BJ (cell line): Measurements from ENCODE around the gene MGA. TPM values are rescaled to one million over a fixed set of nuclear protein-coding genes. Genes with fewer than 3 reads are reported as not detected.

Source experiments
- CTCF ChIA-PET: fragments of 350-600 bp; formaldehyde crosslinking; extraction: SDS; loops from one replicate; lab custom pipeline; 2021; ENCODE audit warnings: antibody characterized with exemption, inconsistent platforms; lab: Yijun Ruan, JAX
- POLR2A ChIA-PET: fragments of 300-600 bp; sonication (Branson Sonifier 250); formaldehyde crosslinking; extraction: SDS; loops from one replicate; lab custom pipeline; 2021; ENCODE audit warnings: antibody characterized with exemption; lab: Charles Lee
- DNase-seq: peaks from one replicate; pipeline ENCODE4 v3.0.0-alpha.2; 2011; ENCODE audit warnings: low read depth
- H3K27me3 ChIP-seq: 2 replicates; pipeline ENCODE4 v1.6.0; 2011; ENCODE audit warnings: low read length; ENCODE audit not compliant: control insufficient read depth, insufficient read depth
- H3K36me3 ChIP-seq: 2 replicates; pipeline ENCODE4 v1.5.1; 2011; ENCODE audit warnings: low read length; ENCODE audit not compliant: control insufficient read depth, insufficient read depth
- H3K4me3 ChIP-seq: 2 replicates; pipeline ENCODE4 v1.5.1; 2011; ENCODE audit warnings: low read depth, mild to moderate bottlenecking, control low read depth, low read length
- polyA plus RNA-seq: library from polyadenylated mRNA; depleted of rRNA; stranded (reverse); fragments of >200 nt; gene quantifications from 2 replicates; pipeline ENCODE4 v1.2.3, GENCODE V29; 2011
- TF ChIP-seq, protein P1 (sequence below): IDR thresholded peaks from 2 replicates; pipeline ENCODE4 v1.5.1; 2011; ENCODE audit warnings: low read depth, mild to moderate bottlenecking, control low read depth, inconsistent platforms, low read length, moderate library complexity; ENCODE audit not compliant: insufficient read depth

The MGA gene
- polyA plus RNA-seq, 1 experiment = 4.7 TPM

DNA sequence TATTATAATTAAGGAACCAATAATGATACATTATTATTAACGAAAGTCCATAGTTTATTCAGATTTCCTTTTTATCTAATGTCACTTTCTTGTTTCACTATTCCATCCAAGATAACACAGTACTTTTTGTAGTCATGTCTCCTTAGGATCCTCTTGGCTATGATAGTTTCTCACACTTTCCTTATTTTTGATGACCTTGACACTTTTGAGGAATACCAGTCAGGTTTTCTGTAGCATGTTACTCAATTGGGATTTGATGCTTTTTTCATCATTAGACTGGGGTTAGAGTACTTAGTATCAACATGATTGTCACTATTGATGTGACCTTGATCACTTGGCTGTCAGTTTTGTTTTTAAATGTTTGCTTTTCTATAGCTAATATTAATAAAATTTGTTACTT, 33.0 kb upstream of the MGA start:
- ChIA-PET CTCF (interaction anchor here (1.5 kb wide), 1 partner anchor 24 kb away, joined by 3 read pairs; no protein-coding TSS in a partner anchor), POLR2A (no interaction called here)
- no peaks in the 10 kb centered on the region for H3K36me3 ChIP-seq
- no peak for DNase-seq
- H3K4me3 ChIP-seq = no peak overlapping the region
- TF ChIP-seq, protein P1, sequence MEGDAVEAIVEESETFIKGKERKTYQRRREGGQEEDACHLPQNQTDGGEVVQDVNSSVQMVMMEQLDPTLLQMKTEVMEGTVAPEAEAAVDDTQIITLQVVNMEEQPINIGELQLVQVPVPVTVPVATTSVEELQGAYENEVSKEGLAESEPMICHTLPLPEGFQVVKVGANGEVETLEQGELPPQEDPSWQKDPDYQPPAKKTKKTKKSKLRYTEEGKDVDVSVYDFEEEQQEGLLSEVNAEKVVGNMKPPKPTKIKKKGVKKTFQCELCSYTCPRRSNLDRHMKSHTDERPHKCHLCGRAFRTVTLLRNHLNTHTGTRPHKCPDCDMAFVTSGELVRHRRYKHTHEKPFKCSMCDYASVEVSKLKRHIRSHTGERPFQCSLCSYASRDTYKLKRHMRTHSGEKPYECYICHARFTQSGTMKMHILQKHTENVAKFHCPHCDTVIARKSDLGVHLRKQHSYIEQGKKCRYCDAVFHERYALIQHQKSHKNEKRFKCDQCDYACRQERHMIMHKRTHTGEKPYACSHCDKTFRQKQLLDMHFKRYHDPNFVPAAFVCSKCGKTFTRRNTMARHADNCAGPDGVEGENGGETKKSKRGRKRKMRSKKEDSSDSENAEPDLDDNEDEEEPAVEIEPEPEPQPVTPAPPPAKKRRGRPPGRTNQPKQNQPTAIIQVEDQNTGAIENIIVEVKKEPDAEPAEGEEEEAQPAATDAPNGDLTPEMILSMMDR = no peak
- H3K27me3 ChIP-seq = no peaks in the 10 kb centered on the region

DNA sequence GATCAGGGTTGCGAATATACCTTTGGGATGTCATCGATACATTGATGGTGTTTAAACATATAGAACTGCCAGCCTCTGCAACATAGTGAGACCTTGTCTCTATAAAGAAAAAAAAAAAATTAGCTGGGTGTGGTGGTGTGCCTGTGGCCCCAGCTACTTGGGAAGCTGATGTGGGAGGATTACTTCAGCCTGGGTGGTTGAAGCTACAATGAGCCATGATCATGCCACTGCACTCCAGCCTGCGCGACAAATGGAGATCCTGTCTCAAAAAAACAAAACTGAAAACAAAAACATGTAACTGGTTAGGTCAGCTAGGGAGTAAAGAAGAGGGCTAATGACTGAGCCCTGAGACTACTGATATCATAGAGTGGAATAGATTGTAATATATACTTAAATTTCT, 30.7 kb upstream of the MGA start:
- no peaks in the 10 kb centered on the region for H3K27me3 ChIP-seq
- H3K4me3 ChIP-seq = no peak overlapping the region
- H3K36me3 ChIP-seq = no peaks in the 10 kb centered on the region
- DNase-seq = no peak
- CTCF ChIA-PET = interaction anchor here (0.6 to 0.7 kb wide), 3 partner anchors 11 to 164 kb away, joined by 3 read pairs; no protein-coding TSS in a partner anchor
- TF ChIP-seq, protein P1 = no peak
- POLR2A ChIA-PET = interaction anchor here (0.6 kb wide), 1 partner anchor 27 kb away, joined by 7 read pairs; no protein-coding TSS in a partner anchor

DNA sequence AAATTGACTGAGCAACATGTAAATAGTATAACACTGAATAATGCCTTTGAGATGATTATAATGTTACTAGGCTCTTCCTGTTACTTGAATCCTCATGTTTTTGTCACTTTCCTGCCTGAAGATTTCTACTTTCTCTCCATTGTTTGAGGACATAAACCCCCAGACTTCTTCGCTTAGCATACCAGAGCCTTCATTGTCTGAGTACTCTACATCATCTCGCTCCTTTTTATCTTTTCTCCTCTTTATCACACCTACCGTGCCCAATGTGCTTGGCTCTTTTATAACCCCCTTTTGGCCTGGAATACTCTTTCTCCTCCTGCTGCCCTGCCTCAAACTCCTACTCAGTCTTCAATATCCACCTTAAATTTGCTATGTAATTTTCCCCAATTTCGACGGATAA, 30.3 kb upstream of the MGA start:
- no peaks in the 10 kb centered on the region for H3K27me3 ChIP-seq
- no peaks in the 10 kb centered on the region for H3K36me3 ChIP-seq
- no peak for DNase-seq
- H3K4me3 ChIP-seq = no peak overlapping the region
- ChIA-PET POLR2A (no interaction called here), CTCF (no interaction called here)
- TF ChIP-seq, protein P1 = no peak

DNA sequence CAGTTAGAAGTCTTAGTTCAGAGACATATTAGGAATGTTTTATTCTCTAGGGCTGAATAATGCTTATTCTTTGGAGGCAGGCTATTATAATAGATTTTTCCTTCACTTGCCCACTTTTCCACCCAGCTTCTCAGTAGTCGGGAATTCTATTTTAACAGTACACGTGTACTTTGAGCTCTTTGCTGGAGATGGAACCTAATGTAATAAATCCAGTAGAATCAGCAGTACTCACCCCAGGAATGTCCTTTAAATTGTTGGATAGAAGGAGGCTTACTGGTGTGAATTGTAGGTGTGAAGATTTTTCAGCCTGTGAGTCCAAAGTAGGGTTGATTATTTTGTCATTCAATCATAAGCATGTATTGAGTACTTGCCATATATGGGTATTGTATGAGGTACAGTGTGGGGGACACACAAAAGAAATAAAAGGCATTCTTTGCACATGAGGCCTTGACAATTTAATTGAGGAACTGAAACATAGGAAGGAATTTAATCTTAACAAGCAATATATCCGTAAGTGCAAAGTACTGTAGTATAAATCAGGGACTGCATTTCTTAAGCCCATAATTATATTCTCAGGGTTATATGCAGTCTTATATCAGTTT, 29.5 kb upstream of the MGA start:
- Histone ChIP-seq H3K36me3 (no peaks in the 10 kb centered on the region), H3K4me3 (no peak overlapping the region), H3K27me3 (no peaks in the 10 kb centered on the region)
- ChIA-PET CTCF (interaction anchor here (1.0 kb wide), 1 partner anchor 27 kb away, joined by 3 read pairs; no protein-coding TSS in a partner anchor), POLR2A (no interaction called here)
- TF ChIP-seq, protein P1 = no peak
- DNase-seq = no peak

DNA sequence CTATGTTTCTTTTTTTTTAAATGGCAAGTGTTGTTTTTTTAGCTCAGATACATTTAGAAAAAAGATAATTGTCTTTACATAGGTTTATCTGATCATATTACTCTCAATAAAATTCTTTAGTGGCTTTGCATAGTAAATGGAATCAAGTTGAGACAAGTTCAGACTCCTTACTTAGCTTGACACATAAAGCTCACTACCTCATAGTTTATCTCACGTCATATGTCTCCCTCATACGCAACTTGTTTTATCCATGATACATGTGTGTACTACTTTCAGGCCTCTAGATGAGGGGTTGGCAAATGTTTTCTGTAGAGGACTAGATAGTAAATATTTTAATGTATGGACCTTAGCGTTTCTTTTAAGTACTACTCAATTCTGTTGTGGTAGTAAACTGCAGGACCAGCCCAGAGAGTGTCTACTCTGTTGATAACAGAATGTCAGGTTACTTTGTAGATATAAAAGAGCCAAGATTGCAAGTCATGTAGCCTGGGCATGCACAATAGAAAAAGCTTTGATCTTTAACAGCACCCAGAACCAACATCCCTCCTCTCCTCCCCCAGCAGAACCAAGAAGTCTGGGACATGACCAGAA, 28.2 kb upstream of the MGA start:
- Histone ChIP-seq H3K4me3 (no peak overlapping the region), H3K36me3 (no peaks in the 10 kb centered on the region), H3K27me3 (no peaks in the 10 kb centered on the region)
- ChIA-PET POLR2A (no interaction called here), CTCF (interaction anchor here (0.6 to 2.1 kb wide), 2 partner anchors 8 to 131 kb away, joined by 3 to 4 read pairs; no protein-coding TSS in a partner anchor)
- DNase-seq = no peak
- TF ChIP-seq, protein P1 = no peak
